Measurements from ENCODE around the gene MACROD2.

The MACROD2 gene

GRCh38 chr20:15675061-15675514, 1679.8 kb downstream of the MACROD2 start:
- no peak for DNase-seq

- no peak for DNase-seq
Observed at GRCh38 chr20:15675813-15676484, 1680.6 kb downstream of the MACROD2 start.

- no peak for DNase-seq
Observed at GRCh38 chr20:15676815-15677214, 1681.5 kb downstream of the MACROD2 start.

GRCh38 chr20:15682690-15683089, 1687.4 kb downstream of the MACROD2 start:
- DNase-seq = no peak

- no peak for DNase-seq
Observed at GRCh38 chr20:15692570-15692969, 1697.3 kb downstream of the MACROD2 start.

- DNase-seq = no peak
Observed at GRCh38 chr20:15699431-15700146, 1704.3 kb downstream of the MACROD2 start.

- DNase-seq = no peak
Observed at GRCh38 chr20:15700147-15700765, 1704.9 kb downstream of the MACROD2 start.

- DNase-seq = no peak
Observed at GRCh38 chr20:15702161-15702560, 1706.8 kb downstream of the MACROD2 start.

GRCh38 chr20:15703171-15703911, 1708.0 kb downstream of the MACROD2 start:
- no peak for DNase-seq

GRCh38 chr20:15705975-15706374, 1710.7 kb downstream of the MACROD2 start:
- DNase-seq = no peak

- no peak for DNase-seq
Observed at GRCh38 chr20:15706719-15707118, 1711.4 kb downstream of the MACROD2 start.

GRCh38 chr20:15708984-15709598, 1713.8 kb downstream of the MACROD2 start:
- DNase-seq = peak; percentile 16

GRCh38 chr20:15710636-15711035, 1715.3 kb downstream of the MACROD2 start:
- DNase-seq = no peak

- no peak for DNase-seq
Observed at GRCh38 chr20:15711177-15711576, 1715.9 kb downstream of the MACROD2 start.

GRCh38 chr20:15716256-15716655, 1720.9 kb downstream of the MACROD2 start:
- no peak for DNase-seq

GRCh38 chr20:15726416-15726815, 1731.1 kb downstream of the MACROD2 start:
- DNase-seq = no peak

- no peak for DNase-seq
Observed at GRCh38 chr20:15734052-15734451, 1738.7 kb downstream of the MACROD2 start.

- no peak for DNase-seq
Observed at GRCh38 chr20:15739035-15739434, 1743.7 kb downstream of the MACROD2 start.

- no peak for DNase-seq
Observed at GRCh38 chr20:15740046-15740775, 1744.9 kb downstream of the MACROD2 start.

GRCh38 chr20:15742087-15742486, 1746.8 kb downstream of the MACROD2 start:
- no peak for DNase-seq

GRCh38 chr20:15742627-15743026, 1747.3 kb downstream of the MACROD2 start:
- DNase-seq = no peak
